GM19035 (cell line): ENCODE results near the gene CLTCL1.
"Not testable (repeated sequence)": the region's sequence is repeated elsewhere in the genome, so short reads cannot be mapped to it uniquely, and the experiment has no call there.

Experiments used
- ATAC-seq: cut with Tn5 transposase; IDR thresholded peaks from one replicate; pipeline ENCODE4 v1.9.1; 2021; ENCODE audit not compliant: unreplicated experiment

Gene CLTCL1

DNA sequence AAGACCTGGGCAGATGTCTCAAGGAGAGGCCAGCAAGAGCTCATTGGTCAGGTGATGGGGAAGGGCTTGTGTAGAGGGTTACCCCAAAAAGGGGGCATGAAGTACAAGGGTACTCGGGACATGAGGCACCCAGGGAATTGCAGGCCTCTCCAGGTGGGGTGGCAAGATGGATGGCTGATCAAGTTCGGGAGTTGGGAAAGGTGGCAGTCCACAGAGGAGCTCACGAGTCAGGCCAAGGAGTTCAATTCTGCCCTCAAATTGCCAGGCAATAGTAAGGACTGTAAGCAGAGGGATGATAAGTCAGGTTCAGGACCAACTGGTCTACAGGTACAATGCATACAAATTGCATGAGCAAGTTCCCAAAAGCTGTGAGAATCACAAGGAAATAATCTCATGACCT, 70.7 kb downstream of the CLTCL1 start:
- ATAC-seq = no peak

DNA sequence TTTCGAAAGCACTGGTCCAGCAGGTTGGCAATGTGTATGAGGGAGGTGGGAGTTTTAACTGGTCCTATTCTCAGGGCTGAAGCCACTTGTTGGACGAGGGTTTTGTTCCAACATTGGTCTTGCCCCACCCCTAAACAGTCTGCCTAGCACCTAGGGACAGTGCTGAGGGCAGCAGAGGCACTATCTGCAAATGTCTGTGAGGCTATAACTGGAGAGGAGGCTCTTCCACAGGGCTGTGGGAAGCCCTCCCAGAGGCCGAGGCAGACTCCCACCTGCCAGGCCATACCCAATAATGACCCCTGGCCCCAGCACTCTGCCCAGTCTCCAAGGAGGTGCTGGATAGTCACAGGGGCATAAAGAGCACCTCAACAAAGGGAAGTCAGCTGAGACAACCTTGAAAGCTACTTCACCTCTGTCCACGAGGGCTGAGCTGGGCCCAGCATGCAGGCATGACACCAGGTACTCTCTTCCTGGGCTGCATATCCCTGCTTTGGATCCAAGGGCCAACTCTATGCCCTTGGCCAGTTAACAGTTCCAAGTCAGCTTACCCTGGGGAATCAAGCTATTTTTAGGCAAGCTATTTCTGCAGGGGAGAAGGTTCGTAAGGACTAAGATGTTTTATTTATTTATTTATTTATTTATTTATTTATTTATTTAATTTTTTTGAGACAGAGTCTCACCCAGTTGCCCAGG, 72.8 kb downstream of the CLTCL1 start:
- ATAC-seq = no peak

DNA sequence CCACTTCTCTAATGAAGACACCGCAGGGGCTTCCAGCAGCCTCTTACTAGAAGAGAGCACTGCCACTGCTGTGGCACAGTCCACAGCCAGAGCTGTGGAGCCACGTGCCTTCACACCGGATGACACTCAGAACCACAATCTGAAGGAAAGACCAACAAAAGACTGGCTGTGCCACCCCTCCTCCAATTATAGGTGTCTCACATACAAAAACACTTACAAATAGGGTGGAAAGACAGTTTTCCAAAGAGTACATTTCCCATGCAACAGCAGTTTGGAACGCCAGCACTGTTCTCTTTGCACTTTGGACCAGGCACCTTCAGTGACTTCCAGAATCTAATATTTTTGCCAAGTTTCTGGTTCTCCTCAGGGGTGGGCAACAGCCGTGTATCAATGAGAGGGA, 74.9 kb downstream of the CLTCL1 start:
- no peak for ATAC-seq

DNA sequence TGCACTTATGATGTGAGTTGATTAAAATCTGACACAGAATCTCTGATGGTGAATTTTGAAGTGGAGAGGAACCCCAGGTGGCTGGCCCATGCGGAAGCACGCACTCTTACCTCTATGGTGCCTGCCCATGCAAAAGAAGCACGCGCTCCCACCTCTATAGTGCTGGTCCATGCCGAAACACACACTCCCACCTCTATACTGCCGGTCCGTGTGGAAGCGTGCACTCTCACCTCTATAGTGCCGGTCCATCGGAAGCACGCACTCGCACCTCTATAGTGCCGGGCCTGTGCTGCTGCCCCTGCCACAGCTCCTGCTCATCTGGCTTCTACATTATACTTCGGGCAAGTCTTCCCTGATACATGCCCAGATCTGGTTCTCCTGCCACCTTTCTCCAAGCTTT, 76.2 kb downstream of the CLTCL1 start:
- ATAC-seq = no peak

- no peak for ATAC-seq
Measured at GRCh38 chr22:19214078-19214473, 77.4 kb downstream of the CLTCL1 start.

DNA sequence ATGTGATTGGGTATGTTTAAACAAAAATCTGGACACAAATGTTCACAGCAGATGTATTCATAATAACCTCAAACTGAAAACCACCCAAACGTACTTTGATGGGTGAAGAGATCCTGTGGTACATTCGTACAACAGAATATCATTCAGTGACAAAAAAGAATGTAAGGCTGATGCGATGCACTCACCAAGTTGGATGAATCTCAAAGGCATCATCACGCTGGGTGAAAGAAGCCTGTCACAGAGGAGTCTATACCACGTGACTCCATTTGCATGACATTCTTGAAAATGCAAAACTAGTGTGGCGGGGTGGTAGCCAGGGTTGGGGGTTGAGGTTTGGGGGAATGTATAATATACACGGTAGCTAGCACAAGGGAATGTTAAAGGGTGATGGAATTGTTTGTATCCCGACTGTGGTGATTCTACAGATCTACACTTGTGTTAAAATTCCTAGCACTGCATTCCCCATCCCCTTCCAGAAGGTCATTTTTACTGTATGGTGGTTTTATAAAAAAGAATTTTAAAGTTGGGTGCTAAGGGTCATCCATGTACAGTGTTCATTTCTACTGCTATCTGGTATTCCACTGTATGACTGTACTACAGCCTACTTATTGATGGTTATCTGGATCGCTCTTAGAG, 78.0 kb downstream of the CLTCL1 start:
- no peak for ATAC-seq

DNA sequence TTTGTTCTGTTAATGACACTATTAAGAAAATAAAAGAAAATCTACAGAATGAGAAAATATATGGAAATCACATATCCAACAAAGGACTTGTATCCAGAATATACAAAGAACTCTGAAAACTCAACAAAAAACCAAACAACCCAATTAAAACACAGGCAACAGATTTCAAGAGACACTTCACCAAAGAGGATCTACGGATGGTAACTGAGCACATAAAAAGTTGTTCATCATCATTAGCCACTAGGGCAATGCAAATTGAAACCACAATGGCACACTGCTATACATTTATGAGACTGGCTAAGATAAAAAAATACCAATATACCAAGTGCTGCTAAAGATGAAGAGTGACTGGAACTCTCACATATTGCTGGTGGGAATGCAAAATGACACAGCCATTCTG, 78.5 kb downstream of the CLTCL1 start:
- no peak for ATAC-seq

- ATAC-seq = no peak
Measured at GRCh38 chr22:19212302-19212870, 79.1 kb downstream of the CLTCL1 start.

GRCh38 chr22:19210188-19210587, 81.3 kb downstream of the CLTCL1 start:
- no peak for ATAC-seq

DNA sequence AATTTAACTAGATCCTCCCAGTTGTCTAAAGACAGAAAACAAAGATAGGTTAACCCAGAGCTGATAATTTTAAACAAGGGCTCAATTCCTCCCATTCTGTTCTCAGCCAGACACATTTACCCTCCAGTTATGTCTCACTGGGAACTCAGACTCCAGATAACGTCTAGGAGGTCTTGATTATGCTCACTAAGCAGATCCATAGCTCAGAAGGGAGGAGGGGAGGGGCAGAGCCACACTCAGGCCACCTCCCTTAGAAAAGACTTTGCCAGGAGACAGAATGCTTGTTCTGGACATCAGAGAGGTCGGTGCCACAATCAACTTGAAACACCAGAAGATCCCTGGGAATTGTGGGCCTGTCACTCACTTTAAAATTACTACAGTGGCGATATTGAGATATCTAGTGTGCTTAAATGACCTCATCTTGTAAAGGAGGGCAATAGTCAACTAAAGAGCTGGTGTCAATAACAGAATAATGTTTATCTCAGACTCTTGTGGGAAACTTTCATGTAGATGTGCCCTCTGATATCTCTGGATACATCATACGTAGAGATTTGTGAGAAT, 83.2 kb downstream of the CLTCL1 start:
- ATAC-seq = no peak

DNA sequence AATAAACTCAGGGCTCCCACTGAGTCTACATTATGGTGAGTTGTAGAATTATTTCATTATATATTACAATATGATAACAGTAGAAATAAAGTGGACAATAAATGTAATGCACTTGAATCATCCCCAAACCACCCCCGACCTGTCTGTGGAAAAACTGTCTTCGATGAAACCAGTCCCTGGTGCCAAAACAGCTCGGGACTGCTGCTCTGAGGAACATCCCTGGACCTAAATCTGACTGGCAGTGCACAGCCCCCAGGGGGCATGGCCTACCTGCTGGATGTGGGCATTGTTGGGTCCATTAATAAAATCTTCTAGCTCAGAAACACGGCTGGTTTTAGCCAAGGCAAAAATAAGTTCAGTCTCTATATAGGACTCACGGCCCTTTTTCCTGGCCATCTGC, 83.6 kb downstream of the CLTCL1 start:
- ATAC-seq = no peak

- no peak for ATAC-seq
Measured at GRCh38 chr22:19207401-19207808, 84.1 kb downstream of the CLTCL1 start.

DNA sequence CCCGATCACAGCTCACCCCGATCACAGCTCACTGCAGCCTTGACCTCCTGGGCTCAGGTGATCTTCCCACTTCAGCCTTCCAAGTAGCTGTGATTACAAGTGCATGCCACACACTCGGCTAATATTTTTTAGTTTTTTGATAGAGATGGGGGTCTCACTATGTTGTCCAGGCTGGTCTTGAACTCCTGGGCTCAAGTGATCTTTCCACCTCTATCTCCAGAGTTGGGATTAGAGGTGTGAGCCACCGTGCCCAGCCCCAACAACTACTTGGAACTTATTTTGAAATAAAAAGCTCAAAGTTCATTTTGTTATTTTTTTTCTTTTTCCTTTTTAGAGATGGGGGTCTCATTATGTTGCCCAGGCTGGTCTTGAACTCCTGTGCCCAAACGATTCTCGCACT, 85.2 kb downstream of the CLTCL1 start:
- ATAC-seq = no peak

DNA sequence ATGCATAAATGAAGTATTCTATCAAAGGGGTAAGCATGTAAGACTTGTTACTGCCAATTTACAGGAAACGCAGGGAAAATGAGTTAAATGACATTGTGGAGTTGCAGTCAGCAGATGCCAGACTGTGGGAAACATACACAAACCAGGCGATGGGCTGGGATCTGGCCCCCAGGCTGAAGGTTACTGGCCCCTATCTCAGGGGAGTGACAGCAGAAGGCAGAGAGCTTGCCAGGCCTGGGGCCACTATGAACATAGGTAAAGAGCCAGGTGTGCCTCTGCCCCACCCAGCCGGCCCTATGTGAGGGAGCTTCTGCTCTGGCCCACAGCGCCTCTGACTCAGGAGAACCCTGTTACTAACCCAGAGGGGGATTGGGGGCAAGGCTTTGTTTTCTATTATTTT, 86.9 kb downstream of the CLTCL1 start:
- ATAC-seq = no peak

DNA sequence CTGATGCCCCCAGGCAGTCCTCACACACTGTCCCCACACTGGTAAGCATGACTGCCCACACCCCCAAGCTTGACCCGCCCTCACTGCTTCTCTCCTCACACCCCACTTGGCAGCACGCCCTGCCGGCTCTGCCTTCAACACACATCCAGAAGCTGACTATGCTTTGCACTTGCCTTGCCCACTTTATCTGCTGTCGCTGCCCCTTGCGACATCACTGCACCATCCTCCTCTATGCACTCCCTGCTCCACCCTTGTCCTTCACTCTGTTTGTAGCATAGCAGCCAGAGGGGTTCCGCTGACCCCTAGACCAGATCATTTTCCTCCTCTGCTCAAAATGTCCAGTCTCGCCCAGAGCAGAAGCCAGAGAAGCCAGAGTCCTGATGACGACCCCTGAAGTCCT, 87.7 kb downstream of the CLTCL1 start:
- no peak for ATAC-seq

DNA sequence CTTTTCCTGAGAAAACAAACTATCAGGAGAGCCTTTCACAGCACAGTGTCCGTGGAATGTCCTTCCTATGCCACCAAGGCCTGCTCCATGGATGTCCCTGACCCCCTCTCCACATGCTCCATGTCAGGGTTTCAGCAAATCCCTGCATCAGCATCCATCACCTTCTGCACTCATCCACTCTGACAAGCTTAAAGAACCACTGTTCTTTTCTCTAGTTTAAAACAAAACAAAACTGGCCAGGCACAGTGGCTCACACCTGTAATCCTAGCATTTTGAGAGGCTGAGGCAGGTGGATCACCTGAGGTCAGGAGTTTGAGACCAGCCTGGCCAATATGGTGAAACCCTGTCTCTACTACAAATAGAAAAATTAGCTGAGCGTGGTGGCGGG, 88.7 kb downstream of the CLTCL1 start:
- ATAC-seq = not testable (repeated sequence)

GRCh38 chr22:19201869-19202798, 89.4 kb downstream of the CLTCL1 start:
- ATAC-seq = no peak

DNA sequence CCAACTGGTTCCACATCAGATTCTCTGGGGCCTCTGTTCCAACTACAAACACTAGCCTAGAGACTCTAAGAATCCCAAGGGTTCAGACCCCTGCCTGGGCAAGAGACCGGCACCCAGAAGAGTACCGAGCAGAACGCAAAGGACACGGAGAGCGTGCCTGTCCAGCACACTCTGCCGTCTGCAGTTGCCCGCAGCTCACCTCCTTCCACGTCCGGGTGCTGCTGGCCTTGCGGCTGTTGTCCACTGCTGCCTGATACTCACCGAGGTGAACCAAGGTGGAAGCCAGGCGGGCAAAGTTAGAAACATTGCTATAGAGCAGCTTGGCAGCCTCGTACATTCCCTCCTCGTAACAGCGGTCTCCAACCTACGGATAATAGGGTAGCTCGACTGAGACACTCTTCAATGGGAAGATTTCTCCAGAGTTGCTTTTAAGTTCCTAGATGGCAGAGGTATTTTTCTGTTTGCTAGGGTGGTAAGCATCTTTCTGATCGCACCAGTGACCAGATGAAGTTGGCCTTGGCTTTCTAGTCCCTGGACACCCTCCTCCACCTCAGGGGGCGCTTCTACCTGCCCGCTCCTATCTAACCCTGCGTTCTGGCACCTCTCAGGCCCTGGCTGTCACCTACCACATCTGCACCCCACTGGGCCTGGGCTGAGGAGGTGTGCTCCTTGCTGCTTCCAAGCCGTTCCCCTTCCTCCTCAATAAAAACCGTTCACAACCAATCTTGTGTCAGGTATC, 90.2 kb downstream of the CLTCL1 start:
- ATAC-seq = no peak

GRCh38 chr22:19199479-19199878, 92.0 kb downstream of the CLTCL1 start:
- ATAC-seq = no peak

DNA sequence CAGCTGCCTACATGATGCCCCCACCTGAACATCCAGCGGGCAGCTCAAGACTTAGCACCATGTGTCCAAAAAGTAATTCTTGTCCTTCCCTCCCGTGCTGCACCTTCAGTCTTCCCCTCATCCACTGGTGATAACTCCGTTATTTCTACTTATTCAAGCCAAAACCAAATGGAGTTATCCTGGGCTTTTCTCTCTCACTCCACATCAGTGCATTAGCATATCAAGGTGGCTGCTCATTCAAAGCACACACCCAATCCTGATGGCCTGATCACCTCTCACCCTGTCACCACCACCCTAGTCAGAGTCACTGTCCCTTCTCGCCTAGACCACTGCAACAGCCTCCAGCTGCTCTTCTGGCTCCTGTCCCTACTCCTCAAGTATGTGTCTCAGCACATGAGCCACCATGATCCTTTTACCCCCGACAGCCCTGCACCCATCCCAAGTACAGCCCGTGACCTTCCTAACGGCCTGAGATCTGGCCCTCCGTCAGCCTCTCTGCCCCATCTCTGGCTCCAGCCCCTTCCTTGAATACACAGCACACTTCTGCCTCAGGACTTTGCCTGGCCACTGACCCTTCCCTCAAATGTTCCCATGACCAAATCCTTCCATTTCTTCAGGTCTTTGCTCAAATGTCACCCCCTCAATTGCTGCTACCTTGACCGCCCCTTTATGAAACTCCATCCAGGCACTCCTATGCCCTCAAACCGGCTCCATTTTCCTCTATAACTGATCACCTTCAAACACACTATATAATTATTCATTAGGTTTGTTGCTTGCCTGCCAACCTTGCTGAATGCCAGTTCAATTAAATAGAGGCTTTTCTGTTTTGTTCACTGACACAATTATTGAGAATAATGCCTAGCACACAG, 93.3 kb downstream of the CLTCL1 start:
- no peak for ATAC-seq
